ENCODE measurements around the gene TBC1D14. TPM values are rescaled to one million over a fixed set of nuclear protein-coding genes. Genes with fewer than 3 reads are reported as not detected.

TBC1D14 gene
- total RNA-seq, 1 donor from 2014 or later, result 47.3 TPM

DNA sequence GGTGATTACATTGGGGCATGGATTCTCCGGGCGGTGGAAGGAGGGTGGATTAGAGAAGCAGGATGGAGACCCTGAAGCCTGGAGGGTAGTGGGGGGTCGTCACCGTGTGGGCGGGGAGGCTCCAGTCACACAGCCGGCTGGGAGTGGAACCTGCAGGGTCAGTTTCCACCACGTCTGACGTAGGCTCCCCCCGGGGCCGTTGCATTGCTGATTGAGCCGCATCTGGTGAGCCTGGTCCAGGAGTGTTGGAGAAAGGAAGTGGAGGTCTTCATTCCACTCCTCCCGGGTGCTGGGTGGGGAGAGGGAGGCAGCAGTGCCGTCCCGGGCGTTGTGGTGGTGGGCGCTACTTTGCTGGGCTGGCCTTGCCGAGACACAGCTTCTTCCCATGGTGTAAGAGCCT lies 28.1 kb downstream of the TBC1D14 start:
- Mint-ChIP-seq H3K4me1 (peaks cover 41% of the 10 kb centered on the region), H3K4me3 (no peak overlapping the region), H3K36me3 (ENCODE audit: low read depth) (peaks cover 22% of the 10 kb centered on the region), H3K27me3 (no peaks in the 10 kb centered on the region), H3K9me3 (no peaks in the 10 kb centered on the region), H3K27ac (no peak overlapping the region)
- intact Hi-C loops (cut with micrococcal nuclease), result no loop called here
- no peak for DNase-seq

DNA sequence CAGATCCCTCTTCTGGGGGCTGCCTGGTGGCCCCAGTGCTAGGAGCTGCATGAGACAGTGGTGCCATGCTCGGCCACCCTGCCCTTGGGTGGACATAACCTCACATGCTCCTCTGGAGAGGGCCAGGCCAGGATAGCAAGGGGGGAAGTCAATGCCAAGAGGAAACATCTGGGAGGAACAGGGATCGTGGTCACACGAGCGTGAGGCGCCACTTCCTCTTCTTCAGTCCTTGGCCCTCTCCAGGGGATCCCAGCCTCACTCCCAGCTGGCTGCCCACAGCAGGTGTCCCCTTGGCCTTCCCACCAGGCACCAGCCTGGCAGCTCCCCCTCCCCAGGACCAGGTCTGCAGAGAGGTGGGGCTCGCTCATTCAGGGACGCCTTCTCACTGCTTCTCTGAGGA lies 28.6 kb downstream of the TBC1D14 start:
- DNase-seq, result no peak
- peaks cover 21% of the 10 kb centered on the region for H3K36me3 Mint-ChIP-seq (ENCODE audit: low read depth)
- no peak overlapping the region for H3K27ac Mint-ChIP-seq
- no peaks in the 10 kb centered on the region for H3K27me3 Mint-ChIP-seq
- H3K4me1 Mint-ChIP-seq, result peaks cover 46% of the 10 kb centered on the region
- H3K4me3 Mint-ChIP-seq, result no peak overlapping the region
- intact Hi-C loops (cut with micrococcal nuclease), result no loop called here
- no peaks in the 10 kb centered on the region for H3K9me3 Mint-ChIP-seq

DNA sequence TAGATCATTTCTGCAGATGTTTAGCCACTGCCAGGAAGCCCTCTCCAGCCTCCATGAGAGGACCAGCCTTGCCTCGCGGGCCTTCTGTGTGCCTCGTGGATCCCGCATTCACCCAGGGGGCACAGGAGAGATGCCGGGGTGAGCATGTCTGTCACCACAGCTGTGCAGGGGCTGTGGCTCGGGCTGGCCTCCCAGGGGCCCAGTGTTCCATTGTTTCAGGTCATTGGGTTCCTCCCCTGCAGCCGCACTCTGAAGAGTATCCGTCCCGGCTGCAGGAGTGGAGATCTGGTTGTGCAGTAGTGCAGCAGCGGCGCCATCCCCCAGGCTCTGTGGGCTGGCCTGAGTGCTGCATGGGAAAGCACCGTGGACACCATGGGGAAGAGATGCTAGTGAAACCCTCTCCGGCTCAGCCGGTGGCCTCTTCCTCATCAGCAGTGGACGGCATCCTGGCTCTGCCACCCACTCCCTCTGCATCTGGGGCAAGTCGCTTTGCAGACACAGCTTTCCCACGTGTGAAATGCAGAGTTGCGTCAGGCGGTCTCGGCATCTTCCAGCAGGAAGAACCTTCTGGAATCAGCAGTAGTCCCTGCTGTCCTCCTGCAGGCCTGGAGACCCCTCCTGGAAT lies 29.1 kb downstream of the TBC1D14 start:
- H3K27ac Mint-ChIP-seq, result no peak overlapping the region
- no peak for DNase-seq
- no peaks in the 10 kb centered on the region for H3K9me3 Mint-ChIP-seq
- H3K27me3 Mint-ChIP-seq, result no peaks in the 10 kb centered on the region
- intact Hi-C loops (cut with micrococcal nuclease), result no loop called here
- H3K4me3 Mint-ChIP-seq, result no peak overlapping the region
- H3K36me3 Mint-ChIP-seq (ENCODE audit: low read depth), result peaks cover 15% of the 10 kb centered on the region
- H3K4me1 Mint-ChIP-seq, result peaks cover 46% of the 10 kb centered on the region

DNA sequence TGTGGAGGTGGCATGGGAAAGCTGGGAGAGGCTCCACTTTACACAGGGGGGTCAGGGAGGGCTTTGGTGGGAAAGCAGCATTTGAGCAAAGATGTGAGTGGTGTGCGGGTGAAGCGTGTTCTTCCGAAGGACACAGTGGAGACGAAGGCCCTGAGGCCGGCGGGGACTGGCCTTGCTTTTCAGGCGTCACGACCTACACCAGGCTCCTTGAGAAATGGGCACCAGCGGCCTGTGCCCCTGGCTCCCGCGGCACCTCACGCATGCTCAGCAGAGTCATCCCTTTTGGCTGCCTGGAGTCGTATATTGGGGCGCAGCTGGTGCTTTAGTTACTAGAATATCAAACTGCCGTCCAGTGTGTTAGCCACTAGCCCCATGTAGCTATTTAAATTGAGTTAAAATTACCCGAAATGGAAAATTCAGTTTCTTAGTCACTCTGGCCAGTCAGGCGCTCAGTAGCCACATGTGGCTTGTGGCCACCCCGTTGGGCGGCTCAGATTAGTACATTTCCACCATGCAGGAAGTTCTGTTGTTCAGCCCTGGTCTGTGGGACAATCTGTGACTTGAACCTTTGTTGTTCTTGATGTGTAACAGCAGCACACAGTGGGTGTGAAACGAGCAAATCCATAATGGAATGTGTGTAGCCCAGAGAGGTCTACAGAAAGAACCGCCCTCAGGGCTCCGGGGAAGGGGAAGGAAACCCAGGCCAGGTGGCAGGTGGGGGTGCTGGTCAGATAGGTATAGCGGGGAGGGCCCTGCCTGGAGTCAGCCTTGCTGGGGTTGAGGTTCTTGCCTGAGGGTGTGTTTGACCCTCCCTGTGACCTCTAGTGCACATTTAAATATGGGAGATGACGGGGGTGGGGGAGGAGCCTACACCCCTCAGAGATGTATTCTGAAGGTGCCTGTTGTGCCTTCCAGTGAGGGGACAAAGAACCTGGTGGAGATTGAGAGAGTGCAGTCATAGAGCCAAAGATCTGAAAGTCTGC lies 30.4 kb downstream of the TBC1D14 start:
- Mint-ChIP-seq H3K27me3 (no peaks in the 10 kb centered on the region), H3K36me3 (ENCODE audit: low read depth) (peaks cover 9% of the 10 kb centered on the region), H3K4me1 (peaks cover 44% of the 10 kb centered on the region), H3K4me3 (peak overlapping the region; percentile 41), H3K27ac (peak overlapping the region; percentile 70), H3K9me3 (no peaks in the 10 kb centered on the region)
- intact Hi-C loops (cut with micrococcal nuclease), result loop anchor here (5.0 kb wide), 1 partner anchor 33 kb away; the partner anchor contains the start of gene TBC1D14
- no peak for DNase-seq

DNA sequence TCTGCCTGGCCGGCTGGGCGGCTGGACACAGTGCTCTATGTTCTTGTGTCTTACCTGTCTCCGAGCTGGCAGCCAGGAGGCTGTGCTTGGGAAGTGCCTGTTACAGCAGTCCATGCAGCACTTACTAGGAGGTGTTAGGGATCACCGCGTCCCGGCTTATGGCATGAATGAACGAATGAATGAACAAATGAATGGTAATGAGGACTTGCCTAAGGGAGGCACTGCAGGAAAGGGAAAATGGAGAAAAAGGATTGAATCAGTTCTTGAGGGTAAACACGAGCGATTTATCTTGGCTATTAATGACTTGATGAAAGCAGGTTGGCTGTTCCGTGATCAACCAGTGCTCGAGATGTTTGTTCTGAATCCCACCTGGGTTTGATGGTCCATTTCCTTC lies 31.1 kb downstream of the TBC1D14 start:
- H3K9me3 Mint-ChIP-seq, result no peaks in the 10 kb centered on the region
- DNase-seq, result no peak
- H3K27me3 Mint-ChIP-seq, result no peaks in the 10 kb centered on the region
- H3K27ac Mint-ChIP-seq, result peak overlapping the region; percentile 70
- H3K36me3 Mint-ChIP-seq (ENCODE audit: low read depth), result peaks cover 9% of the 10 kb centered on the region
- intact Hi-C loops (cut with micrococcal nuclease), result loop anchor here (5.0 kb wide), 1 partner anchor 33 kb away; the partner anchor contains the start of gene TBC1D14
- peaks cover 43% of the 10 kb centered on the region for H3K4me1 Mint-ChIP-seq
- H3K4me3 Mint-ChIP-seq, result peak overlapping the region; percentile 41

DNA sequence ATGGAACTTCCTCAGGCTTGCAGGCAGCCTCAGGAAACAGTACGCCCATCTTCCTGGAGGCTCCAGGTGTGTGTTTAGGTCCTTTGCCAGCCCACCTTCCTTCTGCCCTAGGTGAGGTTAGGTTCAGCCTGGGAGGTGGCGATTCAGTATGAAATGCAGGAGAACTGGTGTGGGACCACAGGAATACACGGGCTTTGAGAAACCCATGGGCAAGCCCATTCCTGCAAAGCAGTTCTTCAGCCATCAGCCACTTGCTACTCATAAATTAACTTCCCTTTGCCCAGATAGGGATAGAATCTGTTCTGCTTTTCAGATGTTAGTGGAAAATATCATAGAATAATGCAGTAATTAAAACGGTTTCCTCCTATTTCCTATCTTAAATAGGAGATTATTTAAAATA lies 32.2 kb downstream of the TBC1D14 start:
- Mint-ChIP-seq H3K27ac (peak overlapping the region; percentile 63), H3K9me3 (no peaks in the 10 kb centered on the region), H3K4me3 (peak overlapping the region; percentile 73), H3K4me1 (peaks cover 43% of the 10 kb centered on the region), H3K36me3 (ENCODE audit: low read depth) (peaks cover 5% of the 10 kb centered on the region), H3K27me3 (no peaks in the 10 kb centered on the region)
- no peak for DNase-seq
- intact Hi-C loops (cut with micrococcal nuclease), result loop anchor here (1.0 to 5.0 kb wide), 3 partner anchors 14 to 34 kb away; partner anchors contain the start of gene TBC1D14

DNA sequence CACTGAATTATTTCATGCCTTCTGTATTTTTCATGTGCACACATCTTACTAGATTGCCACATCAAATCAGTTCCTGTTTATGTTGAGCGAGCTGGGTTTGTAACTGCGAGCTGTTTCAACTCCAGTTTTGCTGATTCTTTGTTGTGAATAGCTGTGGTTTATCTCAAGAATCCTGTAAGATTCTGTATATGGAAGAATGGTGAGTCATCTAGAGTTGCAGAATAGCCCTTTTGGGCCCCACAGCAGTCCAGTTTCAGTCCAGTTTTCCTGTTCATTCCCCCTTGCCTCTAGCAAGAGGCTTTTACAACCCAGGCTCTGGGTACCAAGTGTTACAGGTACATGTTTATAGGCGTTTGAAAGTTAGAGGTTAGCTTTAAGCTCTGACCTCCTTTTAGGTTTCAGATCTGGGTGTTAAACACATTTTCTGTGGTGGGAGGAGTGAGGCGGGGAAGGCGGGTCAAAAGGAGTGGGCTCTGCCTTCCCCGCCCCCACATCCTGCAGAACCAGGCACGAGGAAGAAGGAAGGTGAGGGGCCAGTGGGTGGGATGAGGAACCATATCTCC lies 32.7 kb downstream of the TBC1D14 start:
- Mint-ChIP-seq H3K9me3 (no peaks in the 10 kb centered on the region), H3K27me3 (no peaks in the 10 kb centered on the region), H3K27ac (peak overlapping the region; percentile 87), H3K4me1 (peaks cover 43% of the 10 kb centered on the region), H3K4me3 (peak overlapping the region; percentile 73), H3K36me3 (ENCODE audit: low read depth) (peaks cover 5% of the 10 kb centered on the region)
- intact Hi-C loops (cut with micrococcal nuclease), result loop anchor here (1.0 to 5.0 kb wide), 3 partner anchors 15 to 35 kb away; partner anchors contain the start of gene TBC1D14
- peak; percentile 83 for DNase-seq

DNA sequence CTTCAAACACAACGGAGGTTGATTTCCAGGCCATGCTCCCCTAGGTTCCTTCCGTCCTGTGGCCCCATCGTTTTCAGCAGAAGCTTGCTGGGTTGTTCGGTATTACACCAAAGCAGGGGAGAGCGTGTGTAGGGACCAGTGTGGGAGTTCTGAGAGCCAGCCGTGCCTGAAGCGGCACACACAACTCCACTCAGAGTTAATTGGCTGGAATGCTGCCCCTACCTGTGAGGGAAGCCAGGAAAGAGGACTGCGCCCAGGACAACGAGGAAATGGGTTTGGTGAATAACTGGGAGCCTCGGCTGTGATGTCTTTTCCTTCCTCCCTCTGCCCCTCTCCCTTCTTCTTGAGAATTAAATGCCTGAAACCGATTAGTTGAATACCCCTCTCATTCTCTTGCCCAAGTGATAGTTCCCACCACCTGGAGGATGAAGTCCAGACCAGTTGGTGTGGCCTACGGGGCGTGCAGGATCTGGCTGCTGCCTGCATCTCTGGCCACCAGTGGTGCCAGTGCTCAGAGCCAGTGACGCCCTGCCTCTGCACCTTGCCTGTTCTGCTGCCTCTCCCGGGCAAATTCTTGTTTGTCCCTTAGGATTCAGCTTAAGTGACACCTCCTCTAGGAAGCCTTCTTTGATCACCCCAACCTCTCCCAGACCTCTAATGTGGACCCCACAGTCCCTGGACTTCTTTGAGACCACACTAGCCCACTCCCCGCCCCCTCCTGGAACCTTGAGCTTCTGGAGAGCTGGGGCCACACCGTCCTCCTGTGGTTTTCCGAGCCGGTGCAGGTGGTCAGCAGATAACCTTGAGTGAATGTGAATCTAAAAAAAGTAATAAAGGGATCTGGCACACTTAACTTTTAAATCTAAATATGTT lies 33.6 kb downstream of the TBC1D14 start:
- peaks cover 5% of the 10 kb centered on the region for H3K36me3 Mint-ChIP-seq (ENCODE audit: low read depth)
- no peak for DNase-seq
- H3K27ac Mint-ChIP-seq, result peak overlapping the region; percentile 87
- no peaks in the 10 kb centered on the region for H3K9me3 Mint-ChIP-seq
- intact Hi-C loops (cut with micrococcal nuclease), result loop anchor here (5.0 kb wide), 1 partner anchor 36 kb away; the partner anchor contains the start of gene TBC1D14
- peak overlapping the region; percentile 73 for H3K4me3 Mint-ChIP-seq
- peaks cover 46% of the 10 kb centered on the region for H3K4me1 Mint-ChIP-seq
- no peaks in the 10 kb centered on the region for H3K27me3 Mint-ChIP-seq

DNA sequence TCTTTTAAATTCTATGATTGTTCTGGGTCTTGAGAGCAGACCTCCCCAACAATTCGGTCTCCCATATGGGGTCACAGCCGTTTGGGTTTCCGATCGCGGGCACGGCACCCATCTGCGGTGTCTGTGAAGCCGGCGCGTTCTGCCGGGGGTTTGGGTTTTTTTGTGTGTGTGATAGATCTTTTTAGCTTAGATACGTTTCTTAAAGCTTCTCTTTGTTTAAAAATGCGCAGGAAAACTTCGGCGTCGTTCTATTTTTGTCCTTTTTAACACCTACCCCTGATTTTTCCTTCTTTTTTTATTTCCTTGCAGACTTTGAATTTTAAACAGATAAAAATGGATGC lies 34.2 kb downstream of the TBC1D14 start:
- intact Hi-C loops (cut with micrococcal nuclease), result loop anchor here (5.0 kb wide), 1 partner anchor 37 kb away; the partner anchor contains the start of gene TBC1D14
- Mint-ChIP-seq H3K4me1 (peaks cover 46% of the 10 kb centered on the region), H3K36me3 (ENCODE audit: low read depth) (peaks cover 5% of the 10 kb centered on the region), H3K9me3 (no peaks in the 10 kb centered on the region), H3K27ac (peak overlapping the region; percentile 59), H3K27me3 (no peaks in the 10 kb centered on the region), H3K4me3 (no peak overlapping the region)
- DNase-seq, result no peak

DNA sequence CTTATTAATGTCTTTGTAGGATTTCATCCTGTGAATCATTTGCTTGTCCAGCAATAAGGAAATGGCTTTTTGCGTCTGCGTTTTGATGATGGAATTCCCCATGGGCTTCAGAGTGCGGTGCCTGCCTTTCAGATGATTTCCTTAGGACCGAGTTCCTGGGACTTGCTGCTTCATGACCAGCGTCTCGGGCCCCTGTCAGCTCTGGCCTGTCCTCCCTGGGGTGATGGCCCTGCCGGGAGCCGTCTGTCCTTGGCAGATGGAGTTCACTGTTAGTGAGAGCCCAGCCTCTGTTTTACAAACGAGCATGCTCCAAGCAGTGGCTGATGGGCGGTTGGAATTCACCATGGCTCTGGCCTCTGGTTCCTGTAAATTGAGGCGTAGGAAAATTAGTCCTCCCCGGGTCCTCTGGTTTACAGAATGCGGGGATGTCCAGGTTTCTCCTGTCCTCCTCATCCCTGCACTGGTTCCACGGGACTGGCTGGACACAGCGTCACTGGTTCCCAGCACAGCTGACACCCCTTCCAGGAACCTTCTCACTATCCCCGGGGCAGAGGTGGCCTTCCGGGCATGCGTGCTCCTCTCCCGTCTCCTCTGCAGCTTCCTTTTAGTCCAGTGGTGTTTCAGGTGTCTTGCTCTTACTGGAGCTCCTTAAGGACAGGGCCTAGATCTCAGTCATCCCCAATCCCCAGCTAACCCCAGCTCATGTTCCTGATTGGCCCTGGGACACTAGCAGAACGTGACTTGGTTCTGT lies 34.9 kb downstream of the TBC1D14 start:
- Mint-ChIP-seq H3K27ac (no peak overlapping the region), H3K4me3 (no peak overlapping the region), H3K9me3 (no peaks in the 10 kb centered on the region), H3K4me1 (peaks cover 44% of the 10 kb centered on the region), H3K36me3 (ENCODE audit: low read depth) (peaks cover 5% of the 10 kb centered on the region), H3K27me3 (no peaks in the 10 kb centered on the region)
- intact Hi-C loops (cut with micrococcal nuclease), result loop anchor here (5.0 kb wide), 1 partner anchor 37 kb away; the partner anchor contains the start of gene TBC1D14
- DNase-seq, result no peak

DNA sequence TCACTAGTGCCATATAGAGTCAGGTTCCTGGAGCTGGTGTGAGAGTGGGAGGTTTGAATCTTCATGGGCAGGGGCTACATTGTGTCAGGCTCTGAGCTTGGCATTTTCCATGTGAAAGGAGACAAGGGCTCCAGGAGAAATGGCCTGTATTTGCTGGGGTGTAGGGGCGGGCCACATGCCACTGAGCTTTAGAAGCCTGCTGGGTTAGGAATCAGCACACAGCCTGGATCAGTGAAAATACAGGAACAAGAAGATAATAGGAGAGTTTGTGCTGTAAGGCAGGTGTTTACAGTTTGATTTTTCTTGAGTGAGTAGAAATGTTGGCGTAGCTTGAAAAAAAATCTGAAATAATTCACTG lies 35.4 kb downstream of the TBC1D14 start:
- Mint-ChIP-seq H3K27me3 (no peaks in the 10 kb centered on the region), H3K4me1 (peaks cover 44% of the 10 kb centered on the region), H3K36me3 (ENCODE audit: low read depth) (peaks cover 7% of the 10 kb centered on the region), H3K9me3 (no peaks in the 10 kb centered on the region), H3K4me3 (no peak overlapping the region), H3K27ac (peak overlapping the region; percentile 17)
- DNase-seq, result no peak
- intact Hi-C loops (cut with micrococcal nuclease), result no loop called here

DNA sequence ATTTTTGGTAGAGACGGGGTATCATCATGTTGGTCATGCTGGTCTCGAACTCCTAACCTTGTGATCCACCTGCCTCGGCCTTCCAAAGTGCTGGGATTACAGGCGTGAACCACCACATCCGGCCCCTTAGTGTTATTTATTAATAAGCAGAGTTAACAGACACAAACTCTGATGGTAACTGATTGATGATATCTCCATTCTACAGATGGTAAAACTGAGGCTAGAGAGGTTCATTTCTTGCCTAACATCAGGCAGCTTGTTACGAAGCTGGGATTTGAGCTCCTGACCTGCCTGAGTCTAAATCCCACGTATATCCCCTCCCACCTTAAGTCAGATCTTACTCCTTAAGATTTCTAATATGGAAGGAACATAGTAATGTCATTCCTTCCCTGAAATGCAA lies 36.9 kb downstream of the TBC1D14 start:
- Mint-ChIP-seq H3K4me3 (no peak overlapping the region), H3K27ac (no peak overlapping the region), H3K4me1 (peaks cover 39% of the 10 kb centered on the region), H3K27me3 (no peaks in the 10 kb centered on the region), H3K9me3 (no peaks in the 10 kb centered on the region), H3K36me3 (ENCODE audit: low read depth) (peaks cover 5% of the 10 kb centered on the region)
- intact Hi-C loops (cut with micrococcal nuclease), result no loop called here
- no peak for DNase-seq

DNA sequence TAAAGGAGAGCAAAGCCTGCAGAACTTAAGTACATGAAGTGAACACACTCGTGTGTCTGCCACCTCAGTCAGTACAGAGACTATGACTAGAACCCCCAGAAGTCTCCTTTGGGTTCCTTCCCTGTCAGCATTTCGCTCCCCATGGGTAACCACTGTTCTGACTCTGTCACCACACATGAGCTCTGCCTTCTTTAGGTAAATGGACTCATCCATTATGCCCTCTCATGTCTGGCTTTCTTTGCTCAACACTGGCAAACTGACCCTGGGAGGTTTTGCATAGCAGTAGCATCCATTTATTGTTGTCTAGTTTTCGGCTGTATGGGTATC lies 38.5 kb downstream of the TBC1D14 start:
- Mint-ChIP-seq H3K9me3 (no peaks in the 10 kb centered on the region), H3K27ac (no peak overlapping the region), H3K36me3 (ENCODE audit: low read depth) (peaks cover 5% of the 10 kb centered on the region), H3K27me3 (no peaks in the 10 kb centered on the region), H3K4me1 (peaks cover 29% of the 10 kb centered on the region), H3K4me3 (no peak overlapping the region)
- no peak for DNase-seq
- intact Hi-C loops (cut with micrococcal nuclease), result no loop called here

All from activated CD4-positive, alpha-beta T cell treated with anti-CD3 and anti-CD28 coated beads, Interleukin-2, amount 10 ng/mL, durations not matched to agents 24 days and 14 days (primary cell).